HL-60 (cell line): ENCODE measurements around the gene IL1RL1.

ENCODE experiments used
- DNase-seq, 2 experiments: peaks; one replicate each; pipeline ENCODE4 v3.0.0-alpha.2; 2010 to 2020; ENCODE audit warnings: low read depth in 1 of 2, low spot score in 1 of 2
- H3K27ac ChIP-seq: fragments of 250-450 bp; sonication (Bioruptor Pico); replicated peaks from 2 replicates; pipeline ENCODE4 v1.5.1; 2020; ENCODE audit warnings: mild to moderate bottlenecking, moderate library complexity
- H3K27me3 ChIP-seq: fragments of 250-450 bp; sonication (Bioruptor Pico); 2 replicates; pipeline ENCODE4 v1.5.1; 2021; ENCODE audit warnings: mild to moderate bottlenecking, moderate library complexity; ENCODE audit not compliant: insufficient read depth, poor library complexity, severe bottlenecking
- H3K4me3 ChIP-seq: replicated peaks from 2 replicates; pipeline ENCODE4 v1.5.1; 2011; ENCODE audit warnings: mild to moderate bottlenecking, control low read depth, low read length; ENCODE audit not compliant: insufficient read depth
- GABPA ChIP-seq: IDR thresholded peaks from 2 replicates; pipeline ENCODE4 v1.6.1; 2012; ENCODE audit warnings: low read depth
- POLR2AphosphoS5 ChIP-seq: IDR thresholded peaks from 2 replicates; pipeline ENCODE4 v1.6.1; 2012; ENCODE audit warnings: low read depth
- SPI1 ChIP-seq: IDR thresholded peaks from 2 replicates; pipeline ENCODE4 v1.6.1; 2012; ENCODE audit warnings: low read depth, mild to moderate bottlenecking, borderline replicate concordance
- TF ChIP-seq, protein P1 (sequence below): IDR thresholded peaks from 2 replicates; pipeline ENCODE4 v1.6.1; 2012; ENCODE audit warnings: low read depth; ENCODE audit not compliant: insufficient replicate concordance
- TF ChIP-seq, protein P2 (sequence below): IDR thresholded peaks from one replicate; pipeline ENCODE4 v1.5.1; 2011; ENCODE audit warnings: low read length, control low read depth, inconsistent platforms; ENCODE audit not compliant: insufficient read depth

Gene IL1RL1

DNA sequence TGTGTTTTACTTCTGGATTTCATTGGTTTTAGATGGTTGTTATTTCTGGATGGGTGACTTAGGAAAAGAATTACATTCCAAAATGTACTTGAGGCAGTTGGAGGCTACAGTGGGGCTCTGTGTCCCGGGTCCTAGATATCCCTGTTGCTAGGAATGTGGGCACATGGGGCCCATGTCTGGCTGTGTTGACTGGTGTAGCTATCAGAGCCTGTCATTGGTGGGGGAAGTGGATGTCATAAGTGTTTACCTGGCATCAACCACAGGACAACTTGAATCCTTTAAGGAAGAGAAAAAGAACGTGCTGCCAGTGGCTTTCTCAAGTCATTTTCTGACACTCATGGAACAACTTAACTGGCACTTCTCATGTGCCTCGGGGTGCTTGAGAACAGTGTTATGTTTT is 74.6 kb downstream of the IL1RL1 start:
- H3K27me3 ChIP-seq, result no peaks in the 10 kb centered on the region
- H3K4me3 ChIP-seq, result no peak overlapping the region
- no peak for DNase-seq
- H3K27ac ChIP-seq, result no peak overlapping the region
- TF ChIP-seq, protein P1, sequence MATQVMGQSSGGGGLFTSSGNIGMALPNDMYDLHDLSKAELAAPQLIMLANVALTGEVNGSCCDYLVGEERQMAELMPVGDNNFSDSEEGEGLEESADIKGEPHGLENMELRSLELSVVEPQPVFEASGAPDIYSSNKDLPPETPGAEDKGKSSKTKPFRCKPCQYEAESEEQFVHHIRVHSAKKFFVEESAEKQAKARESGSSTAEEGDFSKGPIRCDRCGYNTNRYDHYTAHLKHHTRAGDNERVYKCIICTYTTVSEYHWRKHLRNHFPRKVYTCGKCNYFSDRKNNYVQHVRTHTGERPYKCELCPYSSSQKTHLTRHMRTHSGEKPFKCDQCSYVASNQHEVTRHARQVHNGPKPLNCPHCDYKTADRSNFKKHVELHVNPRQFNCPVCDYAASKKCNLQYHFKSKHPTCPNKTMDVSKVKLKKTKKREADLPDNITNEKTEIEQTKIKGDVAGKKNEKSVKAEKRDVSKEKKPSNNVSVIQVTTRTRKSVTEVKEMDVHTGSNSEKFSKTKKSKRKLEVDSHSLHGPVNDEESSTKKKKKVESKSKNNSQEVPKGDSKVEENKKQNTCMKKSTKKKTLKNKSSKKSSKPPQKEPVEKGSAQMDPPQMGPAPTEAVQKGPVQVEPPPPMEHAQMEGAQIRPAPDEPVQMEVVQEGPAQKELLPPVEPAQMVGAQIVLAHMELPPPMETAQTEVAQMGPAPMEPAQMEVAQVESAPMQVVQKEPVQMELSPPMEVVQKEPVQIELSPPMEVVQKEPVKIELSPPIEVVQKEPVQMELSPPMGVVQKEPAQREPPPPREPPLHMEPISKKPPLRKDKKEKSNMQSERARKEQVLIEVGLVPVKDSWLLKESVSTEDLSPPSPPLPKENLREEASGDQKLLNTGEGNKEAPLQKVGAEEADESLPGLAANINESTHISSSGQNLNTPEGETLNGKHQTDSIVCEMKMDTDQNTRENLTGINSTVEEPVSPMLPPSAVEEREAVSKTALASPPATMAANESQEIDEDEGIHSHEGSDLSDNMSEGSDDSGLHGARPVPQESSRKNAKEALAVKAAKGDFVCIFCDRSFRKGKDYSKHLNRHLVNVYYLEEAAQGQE, result no peak
- no peak for TF ChIP-seq SPI1
- no peak for TF ChIP-seq POLR2AphosphoS5
- TF ChIP-seq, protein P2, sequence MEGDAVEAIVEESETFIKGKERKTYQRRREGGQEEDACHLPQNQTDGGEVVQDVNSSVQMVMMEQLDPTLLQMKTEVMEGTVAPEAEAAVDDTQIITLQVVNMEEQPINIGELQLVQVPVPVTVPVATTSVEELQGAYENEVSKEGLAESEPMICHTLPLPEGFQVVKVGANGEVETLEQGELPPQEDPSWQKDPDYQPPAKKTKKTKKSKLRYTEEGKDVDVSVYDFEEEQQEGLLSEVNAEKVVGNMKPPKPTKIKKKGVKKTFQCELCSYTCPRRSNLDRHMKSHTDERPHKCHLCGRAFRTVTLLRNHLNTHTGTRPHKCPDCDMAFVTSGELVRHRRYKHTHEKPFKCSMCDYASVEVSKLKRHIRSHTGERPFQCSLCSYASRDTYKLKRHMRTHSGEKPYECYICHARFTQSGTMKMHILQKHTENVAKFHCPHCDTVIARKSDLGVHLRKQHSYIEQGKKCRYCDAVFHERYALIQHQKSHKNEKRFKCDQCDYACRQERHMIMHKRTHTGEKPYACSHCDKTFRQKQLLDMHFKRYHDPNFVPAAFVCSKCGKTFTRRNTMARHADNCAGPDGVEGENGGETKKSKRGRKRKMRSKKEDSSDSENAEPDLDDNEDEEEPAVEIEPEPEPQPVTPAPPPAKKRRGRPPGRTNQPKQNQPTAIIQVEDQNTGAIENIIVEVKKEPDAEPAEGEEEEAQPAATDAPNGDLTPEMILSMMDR, result no peak
- TF ChIP-seq GABPA, result no peak

DNA sequence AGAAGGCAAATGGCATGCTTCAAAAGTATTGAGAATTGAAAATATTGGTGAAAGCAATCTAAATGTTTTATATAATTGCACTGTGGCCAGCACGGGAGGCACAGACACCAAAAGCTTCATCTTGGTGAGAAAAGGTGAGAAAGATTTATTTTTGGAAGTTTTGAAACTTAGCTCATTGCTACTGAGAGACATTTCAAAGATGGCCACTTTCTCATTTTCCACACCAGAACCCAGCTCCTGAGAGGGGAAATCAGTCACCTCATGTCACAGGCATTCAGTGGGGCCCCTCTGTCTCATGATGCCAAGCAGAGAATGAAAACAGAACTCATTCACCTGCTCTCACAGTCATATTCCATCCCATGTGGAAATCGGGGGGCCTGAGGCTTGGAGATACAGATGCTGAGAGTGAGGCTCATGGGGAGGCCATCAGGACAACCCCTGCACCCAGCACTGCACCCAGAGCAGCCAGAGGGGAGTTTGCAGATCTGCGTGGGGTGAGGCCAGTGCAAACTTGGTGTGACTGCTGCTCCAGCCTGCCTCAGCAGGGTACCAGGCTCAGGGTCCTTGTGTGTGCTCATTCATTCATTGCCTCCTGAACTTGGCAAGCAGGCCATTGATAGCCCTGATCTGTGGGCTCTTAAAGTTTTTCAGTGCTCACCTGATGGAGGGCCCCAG is 75.6 kb downstream of the IL1RL1 start:
- DNase-seq, result no peak
- TF ChIP-seq, protein P2, result no peak
- TF ChIP-seq SPI1 (no peak), GABPA (no peak), POLR2AphosphoS5 (no peak)
- TF ChIP-seq, protein P1, result no peak
- H3K27me3 ChIP-seq, result no peaks in the 10 kb centered on the region
- no peak overlapping the region for H3K4me3 ChIP-seq
- H3K27ac ChIP-seq, result no peak overlapping the region

DNA sequence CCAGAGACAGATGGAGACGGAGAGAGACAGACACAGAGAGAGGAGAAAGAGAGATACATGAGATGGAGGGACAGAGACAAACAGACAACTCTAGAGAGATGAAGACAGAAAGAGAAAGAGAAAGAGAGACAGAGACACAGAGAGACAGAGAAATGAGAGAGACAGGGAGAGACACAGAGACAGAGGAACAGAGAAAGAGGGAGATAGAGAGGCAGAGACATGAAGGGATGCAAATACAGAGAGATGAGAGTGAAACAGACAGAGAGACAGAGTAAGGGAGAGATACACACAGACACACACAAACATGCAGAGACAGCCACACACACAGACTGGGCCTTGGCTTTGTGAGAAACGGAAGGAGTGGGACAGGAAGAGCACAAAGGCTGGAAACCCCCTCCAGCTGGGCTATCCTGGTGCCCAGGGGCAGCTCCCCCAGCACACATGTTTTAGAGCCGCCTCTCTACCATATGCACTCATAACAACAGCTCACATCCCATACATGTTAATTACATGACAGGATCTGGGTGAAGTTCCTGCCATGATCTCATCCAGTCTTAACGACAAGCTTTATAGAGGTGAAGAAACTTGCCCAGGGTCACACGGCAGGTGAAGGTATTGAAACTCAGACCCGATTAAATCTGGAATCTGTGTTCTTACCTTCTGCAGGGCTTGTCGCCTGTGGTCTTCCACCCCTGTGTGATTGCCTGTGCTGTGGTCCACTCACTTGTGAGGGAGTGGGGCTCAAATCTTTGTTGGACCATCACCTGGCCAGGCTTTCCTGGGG is 76.6 kb downstream of the IL1RL1 start:
- TF ChIP-seq SPI1, result no peak
- no peak for TF ChIP-seq POLR2AphosphoS5
- TF ChIP-seq, protein P2, result no peak
- no peak for TF ChIP-seq GABPA
- TF ChIP-seq, protein P1, result no peak
- Histone ChIP-seq H3K27ac (no peak overlapping the region), H3K4me3 (no peak overlapping the region), H3K27me3 (no peaks in the 10 kb centered on the region)
- no peak for DNase-seq
